ENCODE measurements around the gene ZNF91.
A peak's percentile ranks its signal among the peaks of the same experiment; 100 is the strongest.
"Not testable (repeated sequence)": the region's sequence is repeated elsewhere in the genome, so short reads cannot be mapped to it uniquely, and the experiment has no call there.

Gene ZNF91

GRCh38 chr19:23395041-23395721 is at the start of gene ZNF91:
Gene ZNF91 (minus strand): TSS chr19:23395471. CDS start chr19:23395354, 117 bp downstream.
- peak; percentile 84 for DNase-seq (ENCODE audit: low spot score)

GRCh38 chr19:23440791-23441190 is 45.5 kb upstream of the ZNF91 start:
- DNase-seq (ENCODE audit: low spot score) = peak; percentile 35

GRCh38 chr19:23440207-23440606 is 44.9 kb upstream of the ZNF91 start:
- no peak for DNase-seq (ENCODE audit: low spot score)

GRCh38 chr19:23439623-23440022 is 44.4 kb upstream of the ZNF91 start:
- DNase-seq (ENCODE audit: low spot score) = no peak

- DNase-seq (ENCODE audit: low spot score) = no peak
Observed at GRCh38 chr19:23437901-23438300, 42.6 kb upstream of the ZNF91 start.

GRCh38 chr19:23436944-23437343 is 41.7 kb upstream of the ZNF91 start:
- DNase-seq (ENCODE audit: low spot score) = no peak

GRCh38 chr19:23436318-23436717 is 41.0 kb upstream of the ZNF91 start:
- DNase-seq (ENCODE audit: low spot score) = no peak

- no peak for DNase-seq (ENCODE audit: low spot score)
Observed at GRCh38 chr19:23420824-23421223, 25.6 kb upstream of the ZNF91 start.

GRCh38 chr19:23419261-23419660 is 24.0 kb upstream of the ZNF91 start:
- DNase-seq (ENCODE audit: low spot score) = not testable (repeated sequence)

- DNase-seq (ENCODE audit: low spot score) = peak; percentile 87
Observed at GRCh38 chr19:23415561-23416191, 20.4 kb upstream of the ZNF91 start.

- DNase-seq (ENCODE audit: low spot score) = no peak
Observed at GRCh38 chr19:23415034-23415433, 19.8 kb upstream of the ZNF91 start.

GRCh38 chr19:23410155-23410554 is 14.9 kb upstream of the ZNF91 start:
- no peak for DNase-seq (ENCODE audit: low spot score)

GRCh38 chr19:23409392-23410048 is 14.2 kb upstream of the ZNF91 start:
- peak; percentile 45 for DNase-seq (ENCODE audit: low spot score)

- DNase-seq (ENCODE audit: low spot score) = no peak
Observed at GRCh38 chr19:23407616-23408133, 12.4 kb upstream of the ZNF91 start.

GRCh38 chr19:23406721-23407120 is 11.4 kb upstream of the ZNF91 start:
- no peak for DNase-seq (ENCODE audit: low spot score)

- no peak for DNase-seq (ENCODE audit: low spot score)
Observed at GRCh38 chr19:23406091-23406490, 10.8 kb upstream of the ZNF91 start.

GRCh38 chr19:23404676-23405075 is 9.4 kb upstream of the ZNF91 start:
- no peak for DNase-seq (ENCODE audit: low spot score)

GRCh38 chr19:23403581-23404324 is 8.5 kb upstream of the ZNF91 start:
- no peak for DNase-seq (ENCODE audit: low spot score)

GRCh38 chr19:23403052-23403451 is 7.8 kb upstream of the ZNF91 start:
- DNase-seq (ENCODE audit: low spot score) = no peak

- DNase-seq (ENCODE audit: low spot score) = no peak
Observed at GRCh38 chr19:23402388-23402787, 7.1 kb upstream of the ZNF91 start.

GRCh38 chr19:23401086-23401610 is 5.9 kb upstream of the ZNF91 start:
- DNase-seq (ENCODE audit: low spot score) = no peak

GRCh38 chr19:23399443-23399842 is 4.2 kb upstream of the ZNF91 start:
- DNase-seq (ENCODE audit: low spot score) = no peak

All from D341Med (cell line).